Measurements from ENCODE around the gene RHOBTB3. TPM values are rescaled to one million over a fixed set of nuclear protein-coding genes. Genes with fewer than 3 reads are reported as not detected.
"Not testable (repeated sequence)": the region's sequence is repeated elsewhere in the genome, so short reads cannot be mapped to it uniquely, and the experiment has no call there.

RHOBTB3 gene
- total RNA-seq, 1 donor from 2014 or later: 45.1 TPM

- DNase-seq (ENCODE audit: low spot score) (no peak), ATAC-seq (no peak)
Observed at GRCh38 chr5:95712347-95712958, 18.7 kb upstream of the RHOBTB3 start.

- not testable (repeated sequence) for DNase-seq (ENCODE audit: low spot score); ATAC-seq
Observed at GRCh38 chr5:95713246-95713645, 17.9 kb upstream of the RHOBTB3 start.

- no peak for ATAC-seq
- DNase-seq (ENCODE audit: low spot score): no peak
Observed at GRCh38 chr5:95713960-95714710, 17.0 kb upstream of the RHOBTB3 start.

- ATAC-seq (no peak), DNase-seq (ENCODE audit: low spot score) (no peak)
Observed at GRCh38 chr5:95715799-95716461, 15.2 kb upstream of the RHOBTB3 start.

GRCh38 chr5:95717439-95717838 lies 13.7 kb upstream of the RHOBTB3 start:
- no peak for DNase-seq (ENCODE audit: low spot score)
- ATAC-seq: no peak

GRCh38 chr5:95718203-95718602 lies 12.9 kb upstream of the RHOBTB3 start:
- no peak for ATAC-seq
- no peak for DNase-seq (ENCODE audit: low spot score)

- ATAC-seq: no peak
- no peak for DNase-seq (ENCODE audit: low spot score)
Observed at GRCh38 chr5:95718738-95719137, 12.4 kb upstream of the RHOBTB3 start.

GRCh38 chr5:95720094-95720786 lies 10.9 kb upstream of the RHOBTB3 start:
- no peak for ATAC-seq
- DNase-seq (ENCODE audit: low spot score): no peak

GRCh38 chr5:95721582-95722295 lies 9.4 kb upstream of the RHOBTB3 start:
- DNase-seq (ENCODE audit: low spot score) (no peak), ATAC-seq (no peak)

GRCh38 chr5:95723632-95724369 lies 7.3 kb upstream of the RHOBTB3 start:
- no peak for DNase-seq (ENCODE audit: low spot score)
- ATAC-seq: peak; percentile 70

- no peak for DNase-seq (ENCODE audit: low spot score)
- ATAC-seq: no peak
Observed at GRCh38 chr5:95725071-95725820, 5.9 kb upstream of the RHOBTB3 start.

- no peak for DNase-seq (ENCODE audit: low spot score)
- ATAC-seq: no peak
Observed at GRCh38 chr5:95725937-95726810, 5.0 kb upstream of the RHOBTB3 start.

- ATAC-seq (no peak), DNase-seq (ENCODE audit: low spot score) (no peak)
Observed at GRCh38 chr5:95726811-95727763, 4.0 kb upstream of the RHOBTB3 start.

- DNase-seq (ENCODE audit: low spot score): no peak
- no peak for ATAC-seq
Observed at GRCh38 chr5:95727764-95728191, 3.4 kb upstream of the RHOBTB3 start.

GRCh38 chr5:95728494-95729114 lies 2.5 kb upstream of the RHOBTB3 start:
- no peak for ATAC-seq
- DNase-seq (ENCODE audit: low spot score): no peak

GRCh38 chr5:95729115-95730010 lies 1.8 kb upstream of the RHOBTB3 start:
- DNase-seq (ENCODE audit: low spot score) (no peak), ATAC-seq (no peak)
